GM12873 (cell line): ENCODE measurements around the gene UGT1A9.
"Not testable (repeated sequence)": the region's sequence is repeated elsewhere in the genome, so short reads cannot be mapped to it uniquely, and the experiment has no call there.

Experiments
- CTCF ChIP-seq: IDR thresholded peaks from 2 replicates; pipeline ENCODE4 v1.5.1; 2012; ENCODE audit warnings: low read depth, mild to moderate bottlenecking, moderate library complexity, low read length, control low read depth; ENCODE audit not compliant: insufficient read depth; ENCODE audit errors: missing control alignments

Gene UGT1A9

GRCh38 chr2:233671290-233672161 is at the start of gene UGT1A9:
UGT1A9 (plus strand) TSS chr2:233671898; CDS start chr2:233671935, 37 bp downstream.
- no peak for TF ChIP-seq CTCF

GRCh38 chr2:233627331-233628025 is 44.2 kb upstream of the UGT1A9 start:
- no peak for TF ChIP-seq CTCF

GRCh38 chr2:233636306-233636705 is 35.4 kb upstream of the UGT1A9 start, which contains the start of gene UGT1A10:
UGT1A10 (plus strand) TSS chr2:233636448; CDS start chr2:233636523, 75 bp downstream.
- not testable (repeated sequence) for TF ChIP-seq CTCF

GRCh38 chr2:233638836-233639235 is 32.9 kb upstream of the UGT1A9 start:
- TF ChIP-seq CTCF = no peak

GRCh38 chr2:233639860-233640259 is 31.8 kb upstream of the UGT1A9 start:
- no peak for TF ChIP-seq CTCF

- TF ChIP-seq CTCF = peak; percentile 46
Observed at GRCh38 chr2:233643128-233643527, 28.6 kb upstream of the UGT1A9 start.

- no peak for TF ChIP-seq CTCF
Observed at GRCh38 chr2:233650981-233651380, 20.7 kb upstream of the UGT1A9 start.
